Measurements from ENCODE around the gene ANAPC2.
"Not testable (repeated sequence)": the region's sequence is repeated elsewhere in the genome, so short reads cannot be mapped to it uniquely, and the experiment has no call there.

The ANAPC2 gene

DNA sequence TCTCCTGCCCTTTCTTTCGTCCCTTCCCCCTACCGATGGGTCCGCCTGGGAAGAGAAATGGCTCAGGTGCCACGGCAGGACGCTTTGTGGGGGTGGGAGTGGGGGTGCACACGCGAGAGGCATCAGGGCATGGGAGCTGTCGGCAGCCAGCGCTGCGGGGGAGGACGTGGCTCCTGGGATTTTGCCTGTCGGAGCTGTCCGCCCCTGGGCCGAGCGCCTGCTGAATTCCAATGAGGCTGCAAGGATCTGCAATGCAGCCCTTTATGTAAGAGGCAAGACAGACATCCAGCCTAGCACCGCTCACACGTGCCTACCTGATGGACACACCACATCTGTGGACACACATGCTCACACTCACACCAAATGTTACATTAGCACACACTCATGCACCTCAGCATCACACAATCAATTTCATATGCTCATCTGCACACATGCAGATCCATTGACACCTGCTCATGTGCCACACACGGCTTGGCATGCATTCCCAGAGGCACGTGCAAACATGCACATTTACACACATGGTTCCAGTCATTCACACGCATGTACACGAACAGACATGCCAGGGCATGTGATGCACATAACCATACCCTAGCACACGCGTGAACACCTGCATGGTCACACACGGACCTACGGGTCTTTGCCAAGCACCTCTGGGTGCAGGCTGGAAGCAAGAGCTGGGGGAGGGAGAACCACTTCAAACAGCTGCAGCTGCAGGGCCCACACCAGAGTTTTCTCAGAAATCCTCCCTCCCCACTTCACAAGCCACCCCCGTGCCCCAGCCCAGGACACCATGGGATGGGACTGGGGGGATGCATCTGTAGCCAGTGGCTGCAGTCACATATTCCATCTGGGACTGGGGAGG, 48.0 kb downstream of the ANAPC2 start:
- no peak for DNase-seq

DNA sequence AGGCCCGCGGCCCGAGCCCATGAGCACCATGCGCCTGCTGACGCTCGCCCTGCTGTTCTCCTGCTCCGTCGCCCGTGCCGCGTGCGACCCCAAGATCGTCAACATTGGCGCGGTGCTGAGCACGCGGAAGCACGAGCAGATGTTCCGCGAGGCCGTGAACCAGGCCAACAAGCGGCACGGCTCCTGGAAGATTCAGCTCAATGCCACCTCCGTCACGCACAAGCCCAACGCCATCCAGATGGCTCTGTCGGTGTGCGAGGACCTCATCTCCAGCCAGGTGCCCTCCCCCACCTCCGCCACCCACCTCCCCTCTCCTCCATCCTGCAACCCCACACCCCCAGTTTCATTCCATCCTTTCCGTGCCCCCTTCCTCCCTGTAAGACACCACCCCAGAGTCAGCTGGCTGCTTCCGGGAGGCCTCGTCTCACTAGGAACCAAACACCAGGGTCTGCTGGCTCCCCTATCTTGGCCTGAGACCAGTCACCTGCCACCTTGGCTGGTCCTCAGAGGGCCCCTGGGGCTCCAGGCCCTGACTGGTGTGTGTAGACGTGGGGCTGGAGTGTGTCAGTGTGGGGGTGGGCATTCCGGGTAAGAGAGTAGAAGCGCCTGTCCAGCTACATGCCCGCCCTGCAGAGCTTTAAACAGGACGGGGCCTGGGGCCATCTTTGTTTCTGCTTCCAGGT, 48.8 kb downstream of the ANAPC2 start:
- no peak for DNase-seq

DNA sequence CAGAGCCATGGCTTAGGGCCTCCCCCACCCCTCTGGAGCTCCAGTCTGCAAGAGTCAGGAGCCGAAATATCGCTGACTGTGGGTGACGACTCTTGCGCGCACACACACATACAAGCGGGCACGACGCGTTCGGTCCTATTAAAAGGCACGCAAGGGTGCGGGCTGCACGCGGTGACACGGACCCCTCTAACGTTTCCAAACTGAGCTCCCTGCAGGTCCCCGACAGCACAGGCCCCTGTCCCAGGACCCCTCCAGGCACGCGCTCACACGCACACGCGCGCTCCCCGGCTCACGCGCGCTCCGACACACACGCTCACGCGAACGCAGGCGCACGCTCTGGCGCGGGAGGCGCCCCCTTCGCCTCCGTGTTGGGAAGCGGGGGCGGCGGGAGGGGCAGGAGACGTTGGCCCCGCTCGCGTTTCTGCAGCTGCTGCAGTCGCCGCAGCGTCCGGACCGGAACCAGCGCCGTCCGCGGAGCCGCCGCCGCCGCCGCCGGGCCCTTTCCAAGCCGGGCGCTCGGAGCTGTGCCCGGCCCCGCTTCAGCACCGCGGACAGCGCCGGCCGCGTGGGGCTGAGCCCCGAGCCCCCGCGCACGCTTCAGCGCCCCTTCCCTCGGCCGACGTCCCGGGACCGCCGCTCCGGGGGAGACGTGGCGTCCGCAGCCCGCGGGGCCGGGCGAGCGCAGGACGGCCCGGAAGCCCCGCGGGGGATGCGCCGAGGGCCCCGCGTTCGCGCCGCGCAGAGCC, 49.5 kb downstream of the ANAPC2 start, which contains the start of gene GRIN1:
GRIN1 (plus strand) TSS at position 433 of the 746 bp plus-strand sequence. CDS start 333 bp downstream, outside the sequence.
- no peak for DNase-seq

DNA sequence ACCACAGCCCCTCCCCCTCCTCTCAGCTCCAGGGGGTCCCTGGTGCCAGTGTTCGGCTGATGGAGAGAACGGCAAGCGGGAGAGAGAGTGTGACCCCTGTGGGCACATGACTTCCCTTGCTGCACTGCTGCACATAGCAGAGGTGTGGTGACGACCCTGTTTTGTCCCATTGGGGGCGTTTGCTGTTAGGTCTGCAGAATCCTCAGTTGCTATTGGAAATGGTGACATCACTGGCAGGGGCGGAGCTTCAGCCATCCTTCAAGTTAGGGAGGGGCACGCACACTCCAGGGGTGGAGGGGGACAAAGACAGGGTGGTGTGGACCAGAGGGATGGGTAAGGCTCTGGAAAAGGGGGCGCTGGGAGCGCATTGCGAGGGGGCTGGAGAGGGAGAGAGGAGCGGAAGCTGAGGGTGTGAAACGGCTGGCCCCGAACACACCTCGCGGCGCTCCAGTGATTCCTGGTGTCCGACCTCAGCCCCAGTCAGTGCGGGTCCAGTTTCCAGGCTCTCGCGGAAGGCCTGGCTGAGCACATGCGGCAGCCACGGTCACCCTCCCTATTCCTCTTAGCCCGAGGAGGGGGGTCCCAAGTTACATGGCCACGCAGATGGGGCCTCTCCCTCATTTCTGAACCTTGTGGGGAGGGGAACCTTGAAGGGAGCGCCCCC, 50.2 kb downstream of the ANAPC2 start:
- peak; percentile 19 for DNase-seq

GRCh38 chr9:137136881-137137607, 51.3 kb downstream of the ANAPC2 start:
- DNase-seq: no peak

DNA sequence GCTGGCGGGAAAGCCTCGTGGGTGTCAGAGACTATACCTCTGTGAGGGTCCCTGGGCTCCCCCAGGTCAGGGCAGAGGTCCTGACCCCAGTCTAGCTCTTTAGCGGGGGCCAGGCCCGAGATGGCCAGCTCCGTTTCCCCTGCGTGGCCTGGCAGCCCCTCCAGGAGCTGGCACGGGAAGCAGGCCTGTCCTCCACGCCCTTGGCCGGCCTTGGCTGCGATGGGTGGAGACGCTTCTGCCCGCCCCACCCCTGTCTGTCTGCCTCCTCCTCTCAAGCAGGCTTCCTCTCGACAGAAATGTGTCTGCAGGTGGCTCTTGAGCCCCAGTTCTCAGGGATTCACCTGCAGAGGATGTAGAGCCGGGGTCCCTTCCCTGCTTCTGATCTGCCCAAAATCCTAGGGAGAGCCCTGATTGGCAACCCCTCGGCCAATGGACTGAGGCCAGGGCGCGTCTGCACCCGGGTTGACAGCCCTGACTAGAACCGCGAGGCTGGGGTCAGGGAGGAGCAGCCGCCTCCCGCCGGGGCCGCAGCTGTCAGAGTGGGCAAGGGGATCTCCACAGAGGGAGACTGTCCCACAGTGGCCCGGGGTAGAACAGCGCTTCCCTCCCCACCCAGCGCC, 52.0 kb downstream of the ANAPC2 start:
- no peak for DNase-seq

- DNase-seq: not testable (repeated sequence)
Observed at GRCh38 chr9:137135154-137135553, 53.2 kb downstream of the ANAPC2 start.

DNA sequence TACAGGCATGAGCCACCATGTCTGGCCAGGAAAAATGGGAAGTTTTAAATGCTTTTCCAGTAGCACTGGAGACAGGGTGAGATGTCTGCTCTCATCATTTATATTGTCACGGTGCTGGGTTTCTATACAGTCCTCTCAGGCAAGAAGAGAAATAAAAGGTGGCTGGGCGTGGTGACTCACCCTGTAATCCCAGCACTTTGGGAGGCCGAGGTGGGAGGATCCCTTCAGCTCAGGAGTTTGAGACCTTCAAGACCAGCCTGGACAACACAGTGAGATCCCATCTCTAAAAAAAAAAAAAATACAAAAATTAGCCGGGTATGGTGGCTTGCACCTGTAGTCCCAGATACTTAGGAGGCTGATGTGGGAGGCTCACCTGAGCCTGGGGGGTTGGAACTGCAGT, 54.2 kb downstream of the ANAPC2 start:
- DNase-seq: no peak

GRCh38 chr9:137130176-137130755, 58.1 kb downstream of the ANAPC2 start:
- DNase-seq: no peak

- DNase-seq: peak; percentile 76
Observed at GRCh38 chr9:137129456-137130175, 58.7 kb downstream of the ANAPC2 start.

DNA sequence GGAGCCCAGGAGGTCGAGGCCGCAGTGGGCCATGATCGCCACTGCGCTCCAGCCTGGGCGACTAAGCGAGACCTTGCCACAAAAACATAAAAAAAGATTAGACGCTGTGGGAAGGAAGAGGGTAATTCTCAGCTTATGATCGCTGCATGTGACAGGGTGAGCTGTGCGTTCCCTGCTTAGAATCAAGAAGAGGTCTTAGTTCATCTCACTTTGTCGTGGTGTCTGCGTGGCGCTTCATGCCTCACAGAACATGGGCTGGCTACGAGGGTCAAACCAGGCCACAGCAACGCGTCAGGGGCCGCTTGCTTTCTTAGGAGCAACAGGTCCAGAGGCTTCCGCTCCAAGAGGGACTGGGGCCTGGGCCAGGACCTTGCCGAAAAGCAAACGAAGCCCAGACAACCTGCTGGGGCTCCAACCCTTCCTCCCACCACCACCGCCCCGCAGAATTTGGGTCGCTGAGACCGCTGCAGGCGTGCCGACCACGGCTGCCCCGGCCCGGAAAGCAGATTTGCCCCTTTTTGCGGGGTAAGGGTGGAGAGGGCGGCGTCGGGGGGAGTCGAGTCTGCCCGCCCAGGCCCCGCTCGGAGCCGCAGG, 59.4 kb downstream of the ANAPC2 start:
- no peak for DNase-seq

DNA sequence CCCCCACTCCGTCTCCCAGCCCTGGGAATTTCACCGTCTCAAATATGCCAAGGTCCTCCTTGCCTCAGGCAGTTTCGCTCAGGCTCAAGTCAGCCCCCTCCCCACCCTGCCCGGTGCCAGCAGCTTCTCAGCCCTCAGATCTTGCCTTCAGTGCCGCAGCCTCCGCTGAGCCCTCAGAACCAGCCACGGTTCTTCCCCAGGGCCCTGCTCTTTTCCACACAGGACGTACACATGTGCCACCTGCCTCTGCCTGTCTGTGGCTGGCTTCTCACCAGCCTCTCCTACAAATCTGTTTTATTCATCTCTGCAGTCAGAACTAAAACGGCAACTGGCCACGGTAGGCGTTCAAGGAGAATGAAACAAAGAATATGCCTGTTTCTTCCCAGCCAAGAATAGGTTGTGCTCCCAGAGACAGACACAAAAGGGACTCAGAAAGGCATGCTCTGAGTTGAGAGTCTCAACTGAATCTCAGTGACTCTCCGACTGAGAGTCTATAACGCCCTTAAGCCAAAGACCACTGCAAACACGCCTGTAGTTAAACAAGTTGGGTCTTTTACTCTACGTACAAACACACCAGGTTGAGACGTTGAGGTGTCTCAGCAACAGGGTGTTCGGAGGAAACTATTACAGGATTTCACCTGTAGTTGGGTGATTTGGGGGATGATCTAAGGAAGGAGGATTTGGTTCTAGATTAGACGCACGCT, 60.0 kb downstream of the ANAPC2 start:
- DNase-seq: no peak

DNA sequence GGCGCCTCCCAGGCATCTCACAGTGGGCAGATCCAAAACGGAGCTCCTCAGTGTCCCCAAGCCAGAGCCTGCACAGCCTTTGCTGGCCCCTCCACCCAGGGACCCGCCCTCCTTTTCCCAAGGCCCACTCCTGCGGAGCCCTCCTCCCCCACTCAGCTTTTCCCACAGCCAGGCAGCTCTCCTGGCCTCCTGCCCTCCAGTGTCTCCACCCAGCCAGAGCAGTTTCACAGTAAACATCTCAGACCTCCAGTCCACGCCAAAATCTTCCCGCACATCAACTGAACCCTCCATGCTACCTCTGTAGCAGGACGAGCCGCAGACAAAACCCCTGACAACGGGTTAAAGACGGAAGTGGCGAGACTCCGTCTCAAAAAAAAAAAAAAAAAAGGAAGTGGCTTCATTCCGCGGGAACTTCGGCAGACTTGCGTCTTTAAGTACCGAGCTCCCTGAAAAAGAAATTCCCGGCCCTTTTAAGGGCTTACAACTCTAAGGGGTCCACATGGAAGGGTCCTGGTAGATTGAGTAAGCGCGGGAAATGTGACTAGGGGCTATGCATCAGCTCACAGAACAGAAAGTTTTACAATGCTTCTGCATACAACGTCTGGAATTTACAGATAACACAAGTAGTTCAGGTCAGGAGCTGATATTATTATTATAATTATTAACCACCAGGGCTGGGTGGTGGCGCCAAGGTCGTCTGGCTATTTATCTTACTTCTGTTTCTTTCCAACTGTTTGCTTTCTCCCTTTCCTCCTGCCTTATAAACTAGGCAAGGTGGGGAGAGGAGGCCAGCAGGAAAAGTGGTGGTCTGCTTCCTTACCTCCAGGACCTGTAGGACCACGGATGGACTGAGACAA, 60.8 kb downstream of the ANAPC2 start:
- no peak for DNase-seq

DNA sequence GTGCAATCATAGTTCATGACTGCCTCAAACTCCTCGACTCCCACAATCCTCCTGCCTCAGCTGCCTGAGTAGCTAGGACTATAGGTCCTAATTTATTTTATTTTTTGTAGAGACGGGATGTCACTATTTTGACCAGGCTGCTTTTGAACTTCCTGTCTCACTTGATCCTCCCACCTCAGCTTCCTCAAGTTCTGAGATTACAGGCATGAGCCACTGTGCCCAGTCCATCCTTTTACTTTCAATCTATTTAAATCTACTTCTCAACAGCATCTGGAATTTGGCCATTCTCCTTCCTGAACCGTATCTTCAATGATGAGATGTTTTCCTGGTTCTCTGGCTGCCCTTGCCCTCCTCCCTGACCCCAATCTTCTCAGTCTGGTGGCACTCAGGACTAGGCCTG, 61.6 kb downstream of the ANAPC2 start:
- no peak for DNase-seq

Data from NCI-H1694 treated with DMSO at 0.1 percent for 48 hours (cell line).